NCI-H1092 treated with DMSO at 0.1 percent for 48 hours (cell line): ENCODE data around the gene LILRB4.
"Not testable (repeated sequence)": the region's sequence is repeated elsewhere in the genome, so short reads cannot be mapped to it uniquely, and the experiment has no call there.

ENCODE experiments used
- DNase-seq: peaks from one replicate; lab custom pipeline; 2025; lab: John Stamatoyannopoulos, UW

LILRB4 gene

DNA sequence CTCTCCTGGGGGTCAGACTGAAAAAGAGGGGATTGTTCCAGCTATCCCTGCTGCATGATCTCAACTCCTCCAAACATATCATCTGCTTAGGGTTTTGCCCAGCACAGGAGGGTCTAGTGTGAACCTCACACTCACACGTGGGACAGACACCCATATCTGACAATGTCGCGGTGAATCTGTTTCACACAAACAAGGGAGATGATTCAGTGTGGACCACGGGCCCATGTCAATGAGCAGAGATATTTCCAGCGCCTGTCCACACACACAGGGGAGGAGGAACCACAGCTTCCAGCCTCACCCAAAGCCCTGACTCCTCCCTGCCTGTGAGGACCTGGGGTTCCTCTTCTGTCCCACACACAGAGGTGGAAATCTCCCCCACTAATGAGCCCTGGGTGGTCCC lies 31.9 kb downstream of the LILRB4 start:
- no peak for DNase-seq

DNA sequence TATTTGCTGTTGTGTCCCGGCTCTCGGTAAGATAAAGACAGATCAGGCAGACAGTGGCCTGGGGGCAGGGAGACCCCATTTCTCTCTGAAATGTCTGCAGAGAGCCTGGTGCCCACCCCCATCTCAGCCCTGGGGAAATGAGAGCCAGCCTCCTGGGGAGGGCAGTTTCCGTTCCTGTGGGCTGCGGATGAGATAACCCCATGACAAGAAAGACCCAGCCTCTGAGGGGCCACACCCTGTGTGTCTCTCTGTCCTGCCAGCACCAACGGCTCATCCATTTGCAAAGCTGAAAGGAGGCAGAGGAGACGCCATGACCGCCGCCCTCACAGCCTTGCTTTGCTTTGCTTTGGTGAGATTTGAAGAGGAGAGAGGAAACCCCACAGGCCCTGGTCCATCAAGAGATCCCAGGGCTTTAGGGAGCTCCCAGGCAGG lies 33.3 kb downstream of the LILRB4 start:
- no peak for DNase-seq

DNA sequence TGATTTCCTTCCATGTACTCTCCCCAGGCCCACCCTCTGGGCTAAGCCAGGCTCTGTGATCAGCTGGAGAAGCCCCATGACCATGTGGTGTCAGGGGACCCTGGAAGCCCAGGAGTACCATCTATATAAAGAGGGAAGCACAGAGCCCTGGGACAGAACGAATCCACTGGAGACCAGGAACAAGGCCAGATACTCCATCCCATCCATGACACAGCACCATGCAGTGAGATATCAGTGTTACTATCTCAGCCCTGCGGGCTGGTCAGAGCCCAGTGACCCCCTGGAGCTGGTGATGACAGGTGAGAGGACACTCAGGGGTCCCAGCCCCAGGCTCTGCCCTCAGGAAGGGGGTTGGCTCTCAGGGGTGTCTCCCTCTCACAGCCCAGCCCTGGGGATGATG lies 34.0 kb downstream of the LILRB4 start:
- no peak for DNase-seq

DNA sequence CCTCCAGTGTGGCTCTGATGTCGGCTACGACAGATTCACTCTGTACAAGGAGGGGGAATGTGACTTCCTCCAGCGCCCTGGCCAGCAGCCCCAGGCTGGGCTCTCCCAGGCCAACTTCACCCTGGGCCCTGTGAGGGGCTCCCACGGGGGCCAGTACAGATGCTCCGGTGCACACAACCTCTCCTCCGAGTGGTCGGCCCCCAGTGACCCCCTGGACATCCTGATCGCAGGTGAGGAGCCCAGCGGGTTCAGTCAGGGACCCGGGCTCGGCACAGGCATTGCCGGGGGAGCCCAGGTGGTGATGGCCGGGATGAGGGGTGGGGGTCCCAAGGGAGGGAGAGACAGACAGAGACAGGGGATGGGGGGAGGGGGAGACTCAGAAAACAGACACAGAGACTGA lies 34.9 kb downstream of the LILRB4 start:
- DNase-seq = not testable (repeated sequence)

DNA sequence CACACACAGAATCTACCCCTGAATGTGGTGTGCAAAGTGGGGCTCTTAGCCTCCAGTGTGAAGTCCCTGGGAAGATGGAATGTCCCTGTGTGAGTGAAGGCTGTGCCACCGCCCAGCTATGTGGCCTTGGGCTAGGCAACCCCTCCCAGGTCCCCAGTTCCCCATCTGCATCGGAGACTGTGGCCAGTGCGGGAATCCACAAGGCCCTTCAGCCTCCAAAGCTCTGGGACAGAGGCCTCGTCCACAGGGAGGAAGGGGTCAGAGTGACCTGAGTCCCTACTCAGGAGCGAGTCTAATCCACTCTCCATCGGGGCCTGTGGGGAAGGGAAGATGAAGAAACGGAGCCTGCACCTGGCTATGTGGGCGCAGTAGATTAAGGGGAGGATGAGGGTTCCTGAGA lies 42.1 kb downstream of the LILRB4 start:
- no peak for DNase-seq

DNA sequence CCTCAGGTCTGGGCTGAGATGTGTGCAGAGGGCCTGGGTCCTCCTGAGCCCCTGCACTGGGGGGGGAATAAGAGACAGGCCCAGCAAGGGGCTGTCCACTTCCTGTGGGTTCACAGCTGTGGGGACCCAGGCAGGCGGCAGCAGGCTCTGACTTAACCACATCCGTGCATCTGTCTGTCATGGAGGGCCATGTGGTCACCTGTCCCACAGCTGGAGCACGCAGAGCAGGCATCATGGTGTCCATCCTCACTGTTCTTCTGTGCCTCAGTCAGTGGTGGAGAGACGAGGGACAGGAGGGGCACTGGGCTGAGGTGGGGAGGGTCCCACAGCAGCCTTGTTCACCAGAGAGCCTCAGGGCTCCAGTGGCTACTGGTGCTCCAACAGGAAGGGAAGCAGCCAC lies 45.2 kb downstream of the LILRB4 start:
- no peak for DNase-seq

DNA sequence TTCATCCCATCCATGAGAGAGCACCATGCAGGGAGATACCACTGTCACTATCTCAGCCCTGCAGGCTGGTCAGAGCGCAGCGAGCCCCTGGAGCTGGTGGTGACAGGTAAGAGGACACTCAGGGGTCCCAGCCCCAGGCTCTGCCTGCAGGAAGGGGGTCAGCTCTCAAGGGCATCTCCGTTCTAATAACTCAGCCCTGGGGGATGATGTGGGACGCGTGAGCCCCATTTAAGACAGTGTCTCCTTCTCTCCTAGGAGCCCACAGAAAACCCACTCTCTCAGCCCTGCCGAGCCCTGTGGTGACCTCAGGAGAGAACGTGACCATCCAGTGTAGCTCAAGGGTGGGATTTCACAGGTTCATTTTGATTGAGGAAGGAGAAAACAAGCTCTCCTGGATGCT lies 46.0 kb downstream of the LILRB4 start:
- peak; percentile 27 for DNase-seq

DNA sequence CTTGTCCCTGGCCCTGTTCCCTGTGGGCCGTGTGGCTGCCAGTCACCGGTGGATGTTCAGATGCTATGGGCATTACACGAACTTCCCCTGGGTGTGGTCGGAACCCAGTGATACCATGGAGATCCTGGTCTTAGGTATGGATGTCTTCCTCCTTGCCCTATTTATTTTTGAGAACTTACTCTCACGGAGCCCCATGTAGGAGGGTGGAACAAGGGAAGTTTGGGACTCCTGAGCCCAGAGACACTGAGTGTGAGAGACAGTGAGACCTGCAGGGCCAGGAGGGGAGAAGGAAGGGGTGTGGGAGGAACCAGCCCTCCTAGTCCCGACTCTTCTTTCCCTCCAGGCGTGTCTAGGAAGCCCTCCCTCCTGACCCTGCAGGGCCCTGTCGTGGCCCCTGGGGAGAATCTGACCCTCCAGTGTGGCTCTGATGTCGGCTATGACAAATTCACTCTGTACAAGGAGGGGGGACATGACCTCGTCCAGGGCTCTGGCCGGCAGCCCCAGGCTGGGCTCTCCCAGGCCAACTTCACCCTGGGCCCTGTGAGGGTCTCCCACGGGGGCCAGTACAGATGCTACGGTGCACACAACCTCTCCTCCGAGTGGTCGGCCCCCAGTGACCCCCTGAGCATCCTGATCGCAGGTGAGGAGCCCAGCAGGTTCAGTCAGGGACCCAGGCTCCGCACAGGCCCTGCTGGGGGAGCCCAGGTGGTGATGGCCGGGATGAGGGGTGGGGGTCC lies 46.6 kb downstream of the LILRB4 start:
- no peak for DNase-seq

DNA sequence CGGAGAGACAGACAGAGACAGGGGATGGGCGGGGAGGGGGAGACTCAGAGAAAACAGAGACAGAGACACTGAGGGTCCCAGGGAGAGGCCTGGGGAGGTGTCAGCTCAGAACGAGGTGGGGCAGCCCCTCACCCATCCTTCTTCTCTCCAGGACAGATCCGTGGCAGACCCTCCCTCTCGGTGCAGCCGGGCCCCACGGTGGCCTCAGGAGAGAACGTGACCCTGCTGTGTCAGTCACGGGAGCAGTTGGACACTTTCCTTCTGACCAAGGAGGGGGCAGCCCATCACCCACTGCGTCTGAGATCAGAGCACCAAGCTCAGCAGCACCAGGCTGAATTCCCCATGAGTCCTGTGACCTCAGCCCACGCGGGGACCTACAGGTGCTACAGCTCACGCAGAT lies 47.2 kb downstream of the LILRB4 start:
- DNase-seq = not testable (repeated sequence)
